NCI-H128 (cell line): ENCODE measurements around the gene EIF5AL1.
"Not testable (repeated sequence)": the region's sequence is repeated elsewhere in the genome, so short reads cannot be mapped to it uniquely, and the experiment has no call there.

Experiments used
- DNase-seq: peaks from one replicate; lab custom pipeline; 2025; ENCODE audit not compliant: unreplicated experiment; lab: John Stamatoyannopoulos, UW

The EIF5AL1 gene

DNA sequence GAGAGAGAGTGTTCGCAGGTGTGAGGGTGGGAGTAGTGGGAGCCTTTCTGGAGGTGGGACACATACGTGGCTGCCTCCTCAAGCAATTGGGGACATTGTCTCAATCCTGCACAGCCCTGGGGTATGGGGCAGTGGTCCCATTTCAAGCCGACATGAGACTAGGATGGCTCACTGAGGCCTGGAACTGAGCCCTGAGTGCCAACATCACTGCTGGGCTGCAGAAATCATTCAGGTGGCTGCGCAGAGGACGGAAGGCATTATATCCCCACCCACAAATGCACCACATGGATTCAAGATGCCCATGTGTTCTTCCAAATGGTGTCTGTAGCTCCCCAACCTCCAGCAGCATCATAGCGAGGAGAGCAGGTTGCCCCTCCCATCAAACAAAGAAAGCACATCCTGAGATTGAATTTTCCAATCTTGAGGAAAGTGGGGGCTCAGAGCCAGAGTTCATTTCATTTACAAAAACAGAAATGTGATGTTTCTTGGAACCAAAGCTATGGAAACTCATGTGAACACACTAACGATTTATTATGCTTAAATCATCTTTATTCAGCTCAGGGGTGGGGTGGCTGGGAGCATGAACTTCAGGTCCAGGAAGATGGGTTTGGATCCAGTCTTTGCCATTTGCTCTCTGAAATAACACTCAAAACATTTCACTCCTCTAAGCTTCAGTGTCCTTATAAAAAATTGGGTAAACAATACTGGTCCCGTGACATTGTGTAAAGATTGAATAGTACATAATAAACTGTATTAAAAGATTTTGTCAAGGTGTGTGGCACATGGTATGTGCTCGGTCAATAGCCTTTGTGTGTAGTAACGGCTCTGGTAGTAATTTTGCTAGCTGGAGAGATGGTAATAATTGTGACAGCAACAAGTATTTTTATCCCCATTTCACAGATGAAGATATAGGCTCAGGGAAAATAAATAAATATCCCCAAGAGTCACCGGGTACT, 43.3 kb downstream of the EIF5AL1 start:
- no peak for DNase-seq

- DNase-seq: not testable (repeated sequence)
Measured at GRCh38 chr10:79556961-79557360, 44.6 kb downstream of the EIF5AL1 start.

DNA sequence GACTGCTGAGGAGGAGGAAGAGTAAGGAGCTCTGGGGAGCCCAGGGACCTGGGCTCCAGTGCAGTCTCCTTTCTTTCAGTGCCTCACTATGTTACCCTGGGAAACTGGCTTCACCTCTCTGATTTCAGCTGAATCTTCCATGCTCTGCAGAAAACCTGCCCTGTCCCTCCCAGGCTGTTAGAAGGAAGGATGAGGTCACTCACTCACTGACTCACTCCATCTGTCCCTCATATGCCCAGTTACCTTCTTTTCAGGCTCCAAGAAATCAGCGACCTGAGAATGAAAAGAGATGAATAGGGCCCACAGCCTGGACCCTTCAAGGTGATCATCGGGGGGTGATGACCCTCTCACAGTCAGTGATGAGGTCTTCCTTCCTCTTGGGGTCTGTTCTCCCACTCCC, 47.4 kb downstream of the EIF5AL1 start:
- DNase-seq: no peak

DNA sequence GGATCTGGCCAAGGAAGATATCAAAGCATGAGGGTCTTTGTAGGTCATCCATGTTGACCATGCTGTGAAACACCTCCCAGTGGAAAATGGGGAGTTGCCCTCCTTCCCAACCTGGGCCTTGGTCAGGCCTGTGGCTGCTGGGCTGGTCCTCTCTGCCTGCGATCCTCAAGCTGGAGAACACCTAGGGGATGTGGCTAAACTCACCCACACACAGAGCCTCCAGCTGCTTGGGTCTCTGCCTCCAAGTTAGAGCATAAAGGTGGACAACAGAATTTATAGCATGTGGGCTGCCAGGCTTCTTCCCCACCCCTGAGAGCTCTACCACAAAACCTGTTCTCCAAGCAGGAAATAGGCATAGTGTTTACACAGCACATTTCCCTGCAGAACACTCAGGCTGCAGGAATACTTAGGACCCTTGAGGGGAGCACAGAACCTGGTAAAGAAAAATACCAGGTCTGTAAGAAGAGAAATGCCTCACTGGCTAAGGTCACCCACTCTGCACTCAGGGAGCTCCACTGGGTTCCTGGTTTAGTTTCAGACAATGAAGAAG, 47.9 kb downstream of the EIF5AL1 start, which contains the start of gene SFTPA2:
Gene SFTPA2, minus strand, starts transcription at position 248 of the 550 bp plus-strand sequence. CDS start 924 bp downstream, outside the sequence.
- no peak for DNase-seq

DNA sequence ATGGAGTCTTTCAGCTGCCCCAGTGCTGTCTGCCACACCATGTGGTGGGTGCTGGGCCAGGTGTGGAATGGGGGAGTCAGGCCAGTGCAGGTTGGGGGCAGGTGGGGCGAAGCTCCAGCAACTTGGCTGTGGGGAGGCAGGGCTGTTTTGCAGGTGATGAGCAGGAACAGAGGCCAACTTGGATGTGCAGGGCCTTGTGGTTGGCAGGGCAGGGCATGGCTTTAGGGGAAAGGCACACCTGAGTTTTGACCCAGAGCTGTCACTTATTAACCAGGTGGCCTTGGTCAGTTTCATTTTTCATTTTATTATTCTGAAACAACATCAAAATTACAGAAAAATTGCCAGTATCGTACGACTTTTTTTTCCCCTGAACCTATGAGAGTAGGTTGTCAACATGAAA, 48.9 kb downstream of the EIF5AL1 start:
- DNase-seq: no peak

- peak; percentile 15 for DNase-seq
Measured at GRCh38 chr10:79562135-79562756, 49.9 kb downstream of the EIF5AL1 start.

GRCh38 chr10:79563426-79563825, 51.1 kb downstream of the EIF5AL1 start:
- DNase-seq: no peak
